Stimulated activated naive CD8-positive, alpha-beta T cell treated with anti-CD3 and anti-CD28 coated beads, Interleukin-15, amount 100 ng/mL, for 72 hours (primary cell): ENCODE results near the gene SLC66A1.
A peak's percentile ranks its signal among the peaks of the same experiment; 100 is the strongest.

Experiments used
- ATAC-seq: fragments of 150-1000 bp; cut with Tn5 transposase; 2 replicates; pipeline ENCODE4 v1.10.0; 2021; ENCODE audit warnings: mild to moderate bottlenecking, moderate library complexity
- DNase-seq, 2 donors: peaks; one replicate each; pipeline ENCODE4 v3.0.0; 2021 to 2022
- H3K27ac Mint-ChIP-seq, 2 donors: one replicate each; pipeline ENCODE4 v1.8.0; 2022; ENCODE audit warnings: mild to moderate bottlenecking in 2 of 2, mixed read lengths in 2 of 2, moderate library complexity in 2 of 2
- H3K27me3 Mint-ChIP-seq: one replicate; pipeline ENCODE4 v1.8.0; 2022; ENCODE audit warnings: mixed read lengths
- H3K4me1 Mint-ChIP-seq: one replicate; pipeline ENCODE4 v1.8.0; 2022; ENCODE audit warnings: mild to moderate bottlenecking, mixed read lengths
- H3K4me3 Mint-ChIP-seq, 2 donors: one replicate each; pipeline ENCODE4 v1.8.0; 2022; ENCODE audit warnings: mild to moderate bottlenecking in 2 of 2, mixed read lengths in 2 of 2, moderate library complexity in 1 of 2
- H3K9me3 Mint-ChIP-seq, 2 donors: one replicate each; pipeline ENCODE4 v1.8.0; 2022; ENCODE audit warnings: mixed read lengths in 2 of 2

The SLC66A1 gene

DNA sequence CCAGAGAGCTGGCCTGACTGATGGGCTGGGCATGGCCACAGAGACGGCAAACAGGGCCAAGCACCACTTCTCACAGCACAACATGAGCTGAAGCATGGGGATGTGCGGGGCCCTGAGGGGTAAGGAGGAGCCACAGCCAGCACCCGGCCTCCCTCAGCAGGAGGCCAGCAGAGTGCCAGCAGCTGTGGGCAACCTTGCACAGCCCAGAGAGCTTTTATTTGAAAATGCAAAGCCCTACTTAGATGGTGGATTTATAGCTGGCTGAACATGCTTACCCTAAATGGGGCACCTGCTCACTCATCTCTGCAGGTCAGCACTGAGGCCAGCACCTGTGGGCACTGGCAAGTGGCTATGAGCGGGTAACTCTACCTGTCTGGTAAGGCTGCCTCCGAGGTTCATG, 44.1 kb downstream of the SLC66A1 start:
- Mint-ChIP-seq H3K4me3 (no peak overlapping the region), H3K4me1 (peaks cover 21% of the 10 kb centered on the region), H3K27ac (peak overlapping the region in 1 of 2 donors; percentile 42), H3K9me3 (no peaks in the 10 kb centered on the region), H3K27me3 (no peaks in the 10 kb centered on the region)
- ATAC-seq (no peak), DNase-seq (no peak)

DNA sequence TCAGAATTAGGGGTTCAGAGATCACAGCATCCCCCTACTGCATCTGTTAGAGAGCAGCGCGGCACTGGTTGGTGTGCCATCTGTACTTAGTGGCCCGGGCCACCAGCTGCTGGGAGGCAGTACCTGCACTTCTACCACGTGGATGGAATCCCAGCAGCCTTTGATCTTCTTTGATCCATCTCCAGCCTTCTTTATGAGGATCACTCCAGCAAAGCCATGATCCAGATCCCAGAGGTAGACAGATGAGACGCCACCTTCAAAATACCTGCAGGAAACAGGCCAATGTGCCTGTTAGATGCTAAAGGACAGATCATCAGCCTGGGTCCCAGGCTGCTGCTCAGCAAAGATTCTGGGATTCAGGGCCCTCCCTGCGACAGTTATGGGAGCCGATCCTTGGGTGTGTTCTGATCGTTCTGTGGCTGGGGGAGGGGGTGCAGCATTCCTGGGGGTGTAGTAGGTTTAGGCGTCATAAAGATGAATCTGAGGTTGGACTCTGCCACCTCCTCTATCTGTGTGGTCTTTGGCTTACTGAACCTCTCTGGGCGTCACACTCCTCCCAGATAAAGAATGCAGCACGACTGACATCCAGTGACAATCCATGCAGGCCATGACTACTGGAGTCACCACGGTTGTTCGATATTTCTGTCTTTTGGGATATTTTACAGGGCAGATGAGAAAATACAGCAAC, 45.3 kb downstream of the SLC66A1 start:
- ATAC-seq, result no peak
- peaks cover 33% of the 10 kb centered on the region for H3K4me1 Mint-ChIP-seq
- no peak overlapping the region for H3K4me3 Mint-ChIP-seq
- DNase-seq, result no peak
- H3K27ac Mint-ChIP-seq, result peak overlapping the region in 1 of 2 donors; percentile 50
- H3K9me3 Mint-ChIP-seq, result no peaks in the 10 kb centered on the region
- no peaks in the 10 kb centered on the region for H3K27me3 Mint-ChIP-seq

DNA sequence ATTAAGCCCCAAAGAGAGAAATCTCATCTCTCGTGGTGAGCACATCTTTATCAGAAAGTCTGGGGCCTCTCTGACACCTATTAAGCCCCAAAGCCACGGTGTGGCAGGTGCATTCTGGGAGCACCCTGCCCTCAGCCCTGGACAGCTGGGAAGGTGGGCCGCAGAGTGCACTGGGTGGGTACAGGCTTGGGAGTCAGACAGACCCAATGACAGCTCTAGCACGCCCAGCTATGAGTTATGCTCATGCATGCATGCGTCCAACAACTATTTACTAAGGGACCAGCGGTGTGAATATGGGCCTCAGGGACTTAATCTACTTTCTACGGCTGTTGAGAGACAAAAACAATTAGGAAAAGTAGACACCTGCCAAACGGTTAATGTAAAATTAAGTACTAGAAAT, 46.6 kb downstream of the SLC66A1 start:
- no peak for ATAC-seq
- Mint-ChIP-seq H3K27ac (no peak overlapping the region), H3K27me3 (no peaks in the 10 kb centered on the region), H3K4me1 (peaks cover 39% of the 10 kb centered on the region), H3K9me3 (no peaks in the 10 kb centered on the region), H3K4me3 (no peak overlapping the region)
- no peak for DNase-seq

DNA sequence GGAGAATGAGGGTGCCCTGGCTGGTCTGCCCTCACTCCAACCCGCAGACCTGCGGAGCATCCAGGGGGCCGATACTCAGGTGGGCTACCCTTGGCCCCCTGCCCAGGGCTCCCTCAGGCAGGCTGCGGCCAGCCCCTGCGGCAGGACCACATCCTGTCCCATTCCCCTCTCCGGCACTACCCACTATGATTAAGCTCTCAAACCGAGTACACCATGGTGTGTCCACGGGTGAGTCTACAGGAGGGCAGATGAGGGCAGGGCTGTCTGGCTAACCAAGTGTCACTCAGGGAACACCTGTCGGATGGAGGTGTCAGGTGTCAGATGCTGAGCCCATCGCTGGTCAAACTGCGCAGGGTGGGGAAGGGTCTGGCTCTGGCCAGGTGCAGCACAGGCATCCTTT, 47.2 kb downstream of the SLC66A1 start:
- no peaks in the 10 kb centered on the region for H3K27me3 Mint-ChIP-seq
- no peak overlapping the region for H3K4me3 Mint-ChIP-seq
- peaks cover 41% of the 10 kb centered on the region for H3K4me1 Mint-ChIP-seq
- no peak for DNase-seq
- no peak overlapping the region for H3K27ac Mint-ChIP-seq
- H3K9me3 Mint-ChIP-seq, result no peaks in the 10 kb centered on the region
- ATAC-seq, result peak; percentile 73

DNA sequence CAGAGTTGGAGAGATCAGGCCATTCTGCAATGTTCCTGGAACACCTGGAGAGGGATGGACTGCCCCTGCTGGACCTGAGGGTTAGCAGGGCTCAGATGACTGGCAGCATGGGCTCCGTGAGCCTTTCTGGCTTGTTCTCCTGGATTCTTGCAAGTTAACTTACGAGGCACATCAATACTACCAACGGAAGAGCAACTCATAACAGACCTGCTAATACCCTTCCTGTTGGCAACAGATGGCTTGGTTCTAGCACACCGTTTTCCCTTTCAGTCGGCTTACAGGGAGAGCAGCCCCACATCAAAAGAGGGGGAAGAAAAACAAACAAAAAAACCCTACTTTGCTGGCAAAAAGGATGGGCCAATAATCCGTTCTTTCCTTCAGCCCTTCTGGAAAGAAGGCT, 47.9 kb downstream of the SLC66A1 start:
- Mint-ChIP-seq H3K27ac (peak overlapping the region; percentile 19 to 68), H3K9me3 (no peaks in the 10 kb centered on the region), H3K4me1 (peaks cover 47% of the 10 kb centered on the region), H3K27me3 (no peaks in the 10 kb centered on the region), H3K4me3 (peak overlapping the region in 1 of 2 donors; percentile 3)
- DNase-seq (no peak), ATAC-seq (peak; percentile 86)

DNA sequence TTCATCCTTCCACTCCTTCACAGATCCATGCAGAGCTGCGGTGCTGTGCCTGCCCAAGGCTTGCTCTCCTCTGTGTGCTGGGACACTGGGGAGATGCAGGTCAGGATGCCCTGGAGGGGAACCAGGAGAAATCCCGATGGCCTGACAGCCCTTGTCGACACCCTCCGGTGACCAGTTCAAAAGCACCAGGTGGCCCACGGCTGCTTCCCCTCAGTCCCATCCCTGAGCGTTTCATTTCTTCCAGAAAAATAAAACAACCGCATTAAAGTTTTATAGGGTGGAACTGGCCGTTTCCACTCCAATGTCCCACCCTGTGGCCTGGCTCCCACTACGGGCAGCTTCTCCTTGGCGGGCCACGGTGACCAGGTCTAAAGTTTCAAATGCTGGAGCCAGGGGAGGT, 48.3 kb downstream of the SLC66A1 start:
- peaks cover 51% of the 10 kb centered on the region for H3K4me1 Mint-ChIP-seq
- H3K27ac Mint-ChIP-seq, result peak overlapping the region in 1 of 2 donors; percentile 19
- ATAC-seq (peak; percentile 27), DNase-seq (no peak)
- H3K4me3 Mint-ChIP-seq, result peak overlapping the region; percentile 3 to 15
- H3K9me3 Mint-ChIP-seq, result no peaks in the 10 kb centered on the region
- H3K27me3 Mint-ChIP-seq, result no peaks in the 10 kb centered on the region

DNA sequence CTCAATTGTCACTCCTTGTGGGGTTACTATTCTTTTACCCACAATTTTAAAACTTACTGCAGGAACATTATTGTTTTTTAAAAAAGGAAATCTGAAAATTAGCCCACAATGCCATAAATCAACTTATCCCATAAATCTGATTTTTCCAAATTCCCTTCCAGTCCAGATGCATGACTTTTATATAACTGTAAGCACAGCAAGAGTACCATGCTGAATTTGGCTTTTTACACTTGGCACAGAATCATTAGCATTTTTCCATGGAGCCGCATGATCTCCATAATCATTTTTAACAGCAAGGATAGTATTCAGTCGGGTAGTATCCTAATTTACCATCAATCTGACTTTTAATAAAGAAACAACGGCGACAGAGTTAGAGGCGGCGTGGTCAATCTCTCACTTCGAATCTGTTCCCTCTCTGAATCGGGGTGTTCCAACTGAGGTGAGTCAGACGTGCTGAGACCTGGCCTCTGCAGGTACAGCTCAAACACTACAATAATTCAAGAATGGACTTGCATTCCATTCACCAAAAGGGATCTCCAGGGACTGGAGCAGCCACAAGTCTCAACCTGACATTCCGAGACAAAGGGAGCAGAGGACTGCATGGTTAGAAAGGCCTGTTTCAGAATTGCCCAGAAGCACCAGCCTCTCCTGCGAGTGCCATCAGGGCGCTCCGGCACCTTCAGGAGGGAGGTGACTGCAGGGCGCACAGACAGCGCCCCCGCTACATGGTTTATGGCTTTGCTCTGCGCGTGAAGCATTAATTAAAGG, 48.9 kb downstream of the SLC66A1 start:
- no peaks in the 10 kb centered on the region for H3K27me3 Mint-ChIP-seq
- no peak for DNase-seq
- no peak overlapping the region for H3K4me3 Mint-ChIP-seq
- peaks cover 55% of the 10 kb centered on the region for H3K4me1 Mint-ChIP-seq
- peak overlapping the region; percentile 26 to 59 for H3K27ac Mint-ChIP-seq
- no peak for ATAC-seq
- H3K9me3 Mint-ChIP-seq, result no peaks in the 10 kb centered on the region

DNA sequence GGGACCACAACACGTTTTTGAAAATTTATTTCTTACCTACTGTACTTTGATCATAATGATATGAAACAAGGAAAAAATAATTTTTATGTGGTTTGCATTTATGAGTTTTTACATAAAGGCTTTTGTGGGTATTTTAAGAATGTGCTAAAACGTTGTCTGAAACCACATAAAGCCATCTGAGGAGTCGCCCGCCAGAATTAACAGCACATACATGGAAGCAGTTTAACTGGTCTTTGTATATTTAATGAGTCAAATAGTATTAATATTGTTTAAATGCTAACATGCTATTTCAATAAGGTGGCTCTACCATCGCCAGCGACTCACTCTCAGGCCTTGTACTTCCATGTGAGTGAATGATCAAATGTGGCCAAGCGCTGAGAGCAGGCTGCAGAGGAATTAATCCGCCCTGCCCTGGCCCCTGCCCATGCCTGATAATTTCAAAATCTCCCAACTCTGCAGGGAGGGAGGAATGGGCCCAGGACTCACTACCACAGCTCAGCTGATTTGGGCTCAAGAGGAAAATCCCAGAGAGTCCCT, 49.6 kb downstream of the SLC66A1 start:
- peaks cover 59% of the 10 kb centered on the region for H3K4me1 Mint-ChIP-seq
- no peaks in the 10 kb centered on the region for H3K9me3 Mint-ChIP-seq
- no peak for ATAC-seq
- no peak overlapping the region for H3K4me3 Mint-ChIP-seq
- DNase-seq, result no peak
- no peak overlapping the region for H3K27ac Mint-ChIP-seq
- no peaks in the 10 kb centered on the region for H3K27me3 Mint-ChIP-seq

DNA sequence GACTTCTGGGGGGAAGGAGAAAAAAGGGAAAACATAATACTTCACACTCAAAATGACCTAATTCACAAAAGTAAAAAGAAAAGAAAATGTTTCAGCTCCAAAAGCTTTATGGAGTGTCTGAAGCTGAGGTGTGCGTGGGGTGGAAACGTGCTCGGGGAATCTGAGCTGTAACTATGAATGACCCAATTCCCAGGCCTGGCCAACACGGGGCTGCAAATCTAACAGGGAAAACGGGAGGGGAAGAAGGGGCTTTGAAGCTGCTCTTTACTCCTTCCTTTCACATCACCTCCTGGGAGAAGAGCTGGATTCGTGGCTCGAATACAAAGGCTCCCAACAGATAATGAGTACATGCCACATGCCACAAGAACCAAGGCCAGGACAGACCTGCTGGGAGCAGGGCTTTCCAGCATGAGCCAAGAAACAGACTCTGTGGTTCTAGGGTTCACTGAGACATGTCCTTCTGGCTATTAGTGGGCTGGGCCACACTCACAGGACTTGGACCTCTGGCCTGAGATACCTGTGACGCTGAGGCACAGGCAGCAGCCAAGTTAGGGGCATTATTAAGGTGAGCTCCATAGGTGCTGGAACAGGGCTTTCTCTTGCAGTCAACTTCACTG, 51.5 kb downstream of the SLC66A1 start:
- ATAC-seq, result no peak
- Mint-ChIP-seq H3K27ac (no peak overlapping the region), H3K27me3 (no peaks in the 10 kb centered on the region), H3K4me3 (no peak overlapping the region), H3K4me1 (peaks cover 76% of the 10 kb centered on the region), H3K9me3 (no peaks in the 10 kb centered on the region)
- no peak for DNase-seq

DNA sequence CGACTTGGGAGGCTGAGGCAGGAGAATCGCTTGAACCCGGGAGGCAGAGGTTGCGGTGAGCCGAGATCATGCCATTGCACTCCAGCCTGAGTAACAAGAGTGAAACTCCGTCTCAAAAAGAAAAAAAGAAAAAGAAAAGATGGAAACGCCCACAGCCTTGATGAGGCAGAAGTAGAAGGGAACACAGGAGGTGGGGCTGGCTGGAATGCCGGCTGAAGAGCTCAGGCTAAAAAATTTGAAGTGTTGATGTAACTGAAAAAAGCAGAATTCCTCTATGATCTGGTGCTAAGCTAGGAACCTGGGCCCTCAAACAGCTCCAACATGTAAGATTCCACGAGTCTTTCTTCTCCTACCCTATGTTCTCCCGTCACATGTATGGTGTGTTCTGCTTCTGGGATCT, 53.6 kb downstream of the SLC66A1 start:
- no peaks in the 10 kb centered on the region for H3K9me3 Mint-ChIP-seq
- H3K27me3 Mint-ChIP-seq, result no peaks in the 10 kb centered on the region
- peaks cover 81% of the 10 kb centered on the region for H3K4me1 Mint-ChIP-seq
- no peak overlapping the region for H3K27ac Mint-ChIP-seq
- no peak overlapping the region for H3K4me3 Mint-ChIP-seq
- no peak for DNase-seq
- no peak for ATAC-seq

DNA sequence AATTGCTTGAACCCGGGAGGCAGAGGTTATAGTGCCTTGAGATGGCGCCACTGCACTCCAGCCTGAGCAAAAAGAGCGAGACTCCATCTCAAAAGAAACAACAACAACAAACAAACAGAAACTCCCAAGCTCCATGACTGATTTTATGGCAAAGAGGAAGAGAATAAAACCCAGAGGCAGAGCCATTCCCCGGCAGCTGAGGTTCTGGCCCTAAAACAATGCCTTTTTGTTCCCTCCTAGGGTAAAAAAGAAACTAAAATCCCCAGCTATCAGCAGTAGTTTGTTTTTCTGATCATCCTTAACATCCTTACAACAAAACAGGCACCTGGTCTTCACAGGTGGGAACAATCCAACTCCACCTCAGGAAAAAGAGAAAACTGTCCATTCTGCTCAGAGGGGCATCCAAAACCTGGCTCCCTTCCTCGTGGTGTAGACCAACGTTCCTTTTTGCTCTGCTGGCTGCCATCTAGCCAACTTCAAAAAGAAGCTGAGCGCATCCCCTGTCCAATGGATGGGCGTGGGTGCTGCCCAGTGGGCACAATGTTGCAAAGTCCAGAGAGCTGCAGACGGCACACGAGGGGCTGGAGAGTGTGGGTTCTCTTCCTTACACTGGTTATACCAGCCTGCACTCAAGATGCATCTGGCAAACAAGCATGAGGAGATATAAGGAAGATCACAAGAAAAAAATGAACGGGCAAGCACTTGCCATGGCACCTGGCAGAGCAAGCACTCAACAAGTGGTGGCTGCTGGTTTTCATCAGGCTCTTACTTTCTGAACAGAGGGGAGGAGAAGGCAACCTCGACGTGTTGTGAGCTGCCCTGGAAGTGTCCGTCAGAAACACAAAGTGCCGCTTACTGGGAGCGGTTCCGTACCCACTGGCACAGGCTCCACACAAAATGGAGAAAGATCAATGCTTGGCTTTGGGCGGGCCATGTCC, 54.7 kb downstream of the SLC66A1 start:
- DNase-seq (no peak), ATAC-seq (no peak)
- Mint-ChIP-seq H3K27ac (peak overlapping the region; percentile 7 to 90), H3K4me1 (peaks cover 72% of the 10 kb centered on the region), H3K9me3 (no peaks in the 10 kb centered on the region), H3K27me3 (no peaks in the 10 kb centered on the region), H3K4me3 (no peak overlapping the region)

DNA sequence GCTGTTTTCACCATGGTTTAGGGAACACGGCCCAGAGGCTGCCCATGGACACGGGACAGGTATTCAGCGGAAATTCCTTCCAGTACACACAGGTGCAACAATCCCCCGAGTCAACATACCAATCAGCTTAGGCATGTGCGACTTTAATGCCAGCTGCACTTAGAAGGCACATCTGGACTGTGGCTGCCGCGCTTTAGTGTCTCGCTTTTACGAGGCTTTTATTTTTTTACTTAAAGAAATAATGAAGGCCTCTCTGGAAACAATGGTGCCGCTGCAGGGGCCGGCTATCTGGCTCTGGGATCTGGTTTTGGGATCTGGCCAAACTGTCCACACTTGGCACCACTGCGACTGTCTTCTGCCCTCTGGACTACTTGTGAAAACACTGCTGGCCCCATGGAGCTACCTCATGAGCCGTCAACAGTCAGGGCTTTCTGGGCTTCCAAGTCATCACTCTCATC, 55.5 kb downstream of the SLC66A1 start:
- no peaks in the 10 kb centered on the region for H3K27me3 Mint-ChIP-seq
- peaks cover 65% of the 10 kb centered on the region for H3K4me1 Mint-ChIP-seq
- DNase-seq (no peak), ATAC-seq (no peak)
- no peak overlapping the region for H3K4me3 Mint-ChIP-seq
- H3K27ac Mint-ChIP-seq, result peak overlapping the region in 1 of 2 donors; percentile 34
- no peaks in the 10 kb centered on the region for H3K9me3 Mint-ChIP-seq

DNA sequence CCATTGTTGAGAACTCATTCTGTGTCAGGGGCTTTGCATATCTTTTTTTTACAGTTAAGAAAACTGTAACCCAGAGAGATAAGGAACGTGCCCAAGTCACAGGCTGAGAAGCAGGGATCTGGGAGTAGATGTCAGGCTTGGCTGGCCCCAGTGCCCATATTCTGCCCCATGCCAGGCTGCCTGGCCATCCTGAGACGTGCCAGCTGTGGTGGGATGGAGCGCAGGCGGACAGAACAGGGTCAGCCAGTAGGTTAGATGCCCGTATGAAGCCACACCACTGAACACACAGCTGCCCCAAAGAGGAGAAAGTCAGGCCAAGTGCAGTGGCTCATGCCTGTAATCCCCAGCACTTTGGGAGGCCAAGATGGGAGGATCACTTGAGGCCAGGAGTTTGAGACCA, 55.9 kb downstream of the SLC66A1 start:
- Mint-ChIP-seq H3K4me1 (peaks cover 63% of the 10 kb centered on the region), H3K9me3 (no peaks in the 10 kb centered on the region)

DNA sequence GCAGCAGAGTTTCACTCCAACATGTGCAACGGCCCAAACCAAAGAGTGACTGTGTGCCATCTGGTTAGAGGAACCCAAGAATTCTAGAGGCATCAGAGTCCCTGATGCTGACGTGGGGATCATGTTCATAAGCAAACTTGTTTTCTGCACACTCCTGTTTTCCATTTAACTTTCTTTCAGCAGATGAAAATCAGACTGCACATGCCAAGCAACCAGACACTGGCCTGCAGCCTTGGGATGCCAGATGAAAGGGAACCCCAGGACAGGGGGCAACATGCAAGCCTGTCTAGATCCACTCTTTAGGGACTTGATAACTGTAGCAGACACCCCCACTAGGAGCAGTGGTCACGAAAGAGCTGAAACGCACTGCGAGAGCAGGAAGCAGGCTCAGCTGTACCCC, 56.8 kb downstream of the SLC66A1 start:
- Mint-ChIP-seq H3K9me3 (no peaks in the 10 kb centered on the region), H3K4me3 (no peak overlapping the region), H3K4me1 (peaks cover 59% of the 10 kb centered on the region), H3K27ac (no peak overlapping the region), H3K27me3 (no peaks in the 10 kb centered on the region)
- DNase-seq (no peak), ATAC-seq (no peak)

More for the DNA sequence above, 55.9 kb downstream of the SLC66A1 start:
- ATAC-seq (no peak), DNase-seq (no peak)
- H3K27ac Mint-ChIP-seq, result no peak overlapping the region
- no peak overlapping the region for H3K4me3 Mint-ChIP-seq
- H3K27me3 Mint-ChIP-seq, result no peaks in the 10 kb centered on the region
